SHP77 (cell line): Measurements from ENCODE around the gene ZNF331.

Experiments used
- DNase-seq, 2 experiments: peaks; one replicate each; lab custom pipeline; 2025; lab: John Stamatoyannopoulos, UW

ZNF331 gene

GRCh38 chr19:53520547-53521372 is 17.2 kb upstream of the ZNF331 start:
- peak; percentile 98 for DNase-seq

GRCh38 chr19:53521373-53522202 is 16.4 kb upstream of the ZNF331 start:
- DNase-seq, result no peak

- no peak for DNase-seq
Measured at GRCh38 chr19:53525922-53526321, 12.0 kb upstream of the ZNF331 start.

GRCh38 chr19:53530622-53531021 is 7.3 kb upstream of the ZNF331 start:
- no peak for DNase-seq

GRCh38 chr19:53531457-53531856 is 6.5 kb upstream of the ZNF331 start:
- DNase-seq, result no peak

GRCh38 chr19:53532362-53532761 is 5.6 kb upstream of the ZNF331 start:
- no peak for DNase-seq

- DNase-seq, result no peak
Measured at GRCh38 chr19:53536225-53536548, 1.8 kb upstream of the ZNF331 start.

GRCh38 chr19:53537121-53537520 is 824 bp upstream of the ZNF331 start:
- peak in 1 of 2 experiments; percentile 12 for DNase-seq

GRCh38 chr19:53538378-53539109 is 599 bp downstream of the ZNF331 start:
- no peak for DNase-seq

GRCh38 chr19:53540091-53540490 is 2.1 kb downstream of the ZNF331 start:
- no peak for DNase-seq

GRCh38 chr19:53541971-53542370 is 4.0 kb downstream of the ZNF331 start:
- no peak for DNase-seq

GRCh38 chr19:53545271-53546065 is 7.5 kb downstream of the ZNF331 start:
- DNase-seq, result peak; percentile 44 to 62

- DNase-seq, result no peak
Measured at GRCh38 chr19:53546758-53547513, 9.0 kb downstream of the ZNF331 start.

- DNase-seq, result no peak
Measured at GRCh38 chr19:53549340-53549739, 11.4 kb downstream of the ZNF331 start.

- DNase-seq, result no peak
Measured at GRCh38 chr19:53552001-53552721, 14.2 kb downstream of the ZNF331 start.

- DNase-seq, result no peak
Measured at GRCh38 chr19:53553156-53553555, 15.2 kb downstream of the ZNF331 start.

GRCh38 chr19:53553865-53554791 is 16.2 kb downstream of the ZNF331 start:
- DNase-seq, result peak; percentile 46 to 57

GRCh38 chr19:53554804-53555203 is 16.9 kb downstream of the ZNF331 start:
- DNase-seq, result no peak

GRCh38 chr19:53555352-53555751 is 17.4 kb downstream of the ZNF331 start:
- DNase-seq, result no peak
